Measurements from ENCODE around the gene IGSF21.

DNA sequence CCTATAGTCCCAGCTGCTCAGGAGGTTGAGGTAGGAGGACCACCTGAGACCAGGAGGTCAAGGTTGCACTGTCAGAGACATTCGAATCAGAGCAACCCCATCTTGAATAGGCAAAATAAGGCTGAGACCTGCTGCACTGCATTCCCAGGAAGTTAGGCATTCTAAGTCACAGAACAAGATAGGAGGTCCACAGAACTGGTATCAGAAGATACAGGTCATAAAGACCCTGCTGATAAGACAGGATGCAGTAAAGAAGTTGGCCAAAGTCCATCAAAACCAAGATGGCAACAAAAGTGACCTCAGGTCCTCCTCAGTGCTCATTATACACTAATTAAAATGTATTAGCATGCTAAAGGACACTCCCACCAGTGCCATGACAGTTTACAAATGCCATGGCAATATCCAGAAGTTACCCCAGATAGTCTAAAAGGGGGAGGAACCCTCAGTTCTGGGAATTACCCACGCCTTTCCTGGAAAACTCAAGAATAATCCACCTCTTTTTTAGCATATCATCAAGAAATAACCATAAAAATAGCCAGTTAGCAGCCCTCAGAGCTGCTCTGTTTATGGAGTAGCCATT is 307.9 kb downstream of the IGSF21 start:
- TF ChIP-seq, protein P1, sequence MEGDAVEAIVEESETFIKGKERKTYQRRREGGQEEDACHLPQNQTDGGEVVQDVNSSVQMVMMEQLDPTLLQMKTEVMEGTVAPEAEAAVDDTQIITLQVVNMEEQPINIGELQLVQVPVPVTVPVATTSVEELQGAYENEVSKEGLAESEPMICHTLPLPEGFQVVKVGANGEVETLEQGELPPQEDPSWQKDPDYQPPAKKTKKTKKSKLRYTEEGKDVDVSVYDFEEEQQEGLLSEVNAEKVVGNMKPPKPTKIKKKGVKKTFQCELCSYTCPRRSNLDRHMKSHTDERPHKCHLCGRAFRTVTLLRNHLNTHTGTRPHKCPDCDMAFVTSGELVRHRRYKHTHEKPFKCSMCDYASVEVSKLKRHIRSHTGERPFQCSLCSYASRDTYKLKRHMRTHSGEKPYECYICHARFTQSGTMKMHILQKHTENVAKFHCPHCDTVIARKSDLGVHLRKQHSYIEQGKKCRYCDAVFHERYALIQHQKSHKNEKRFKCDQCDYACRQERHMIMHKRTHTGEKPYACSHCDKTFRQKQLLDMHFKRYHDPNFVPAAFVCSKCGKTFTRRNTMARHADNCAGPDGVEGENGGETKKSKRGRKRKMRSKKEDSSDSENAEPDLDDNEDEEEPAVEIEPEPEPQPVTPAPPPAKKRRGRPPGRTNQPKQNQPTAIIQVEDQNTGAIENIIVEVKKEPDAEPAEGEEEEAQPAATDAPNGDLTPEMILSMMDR (IDR thresholded peaks at IDR 0.05; ENCODE audit: insufficient read depth, low read length), result no peak
- TF ChIP-seq POLR2AphosphoS5 (IDR thresholded peaks at IDR 0.05; ENCODE audit: low read depth), result no peak
- no peak for TF ChIP-seq REST (IDR thresholded peaks at IDR 0.05; ENCODE audit: insufficient replicate concordance, low read depth)
